GM19035 (cell line): ENCODE results near the gene TLE1.

Experiments used
- ATAC-seq: cut with Tn5 transposase; IDR thresholded peaks from one replicate; pipeline ENCODE4 v1.9.1; 2021; ENCODE audit not compliant: unreplicated experiment

The TLE1 gene

GRCh38 chr9:81556923-81557322, 132.4 kb downstream of the TLE1 start:
- no peak for ATAC-seq

- ATAC-seq = no peak
Observed at GRCh38 chr9:81552581-81552991, 136.8 kb downstream of the TLE1 start.

- ATAC-seq = no peak
Observed at GRCh38 chr9:81550207-81550583, 139.2 kb downstream of the TLE1 start.

GRCh38 chr9:81549500-81550206, 139.7 kb downstream of the TLE1 start:
- ATAC-seq = no peak

- no peak for ATAC-seq
Observed at GRCh38 chr9:81548911-81549310, 140.4 kb downstream of the TLE1 start.

DNA sequence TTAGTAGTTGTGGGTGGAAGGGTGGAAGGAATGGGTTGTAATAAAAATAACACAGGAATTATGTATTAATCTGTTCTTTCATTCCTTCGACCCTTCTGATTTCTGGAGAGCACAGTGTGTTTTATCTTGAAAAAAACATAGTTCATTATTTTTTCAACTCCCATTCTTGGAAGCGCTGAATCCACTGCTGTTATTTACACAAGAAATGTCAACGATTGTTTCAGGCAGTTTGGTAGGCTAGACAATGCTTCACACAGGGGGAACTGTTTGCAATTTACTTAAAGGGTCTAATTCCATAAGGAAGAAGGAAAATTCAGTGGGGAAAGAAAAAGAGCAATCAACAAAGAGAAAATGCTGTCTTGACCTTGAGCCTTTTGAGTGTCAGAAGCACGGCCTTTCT, 142.9 kb downstream of the TLE1 start:
- ATAC-seq = no peak

DNA sequence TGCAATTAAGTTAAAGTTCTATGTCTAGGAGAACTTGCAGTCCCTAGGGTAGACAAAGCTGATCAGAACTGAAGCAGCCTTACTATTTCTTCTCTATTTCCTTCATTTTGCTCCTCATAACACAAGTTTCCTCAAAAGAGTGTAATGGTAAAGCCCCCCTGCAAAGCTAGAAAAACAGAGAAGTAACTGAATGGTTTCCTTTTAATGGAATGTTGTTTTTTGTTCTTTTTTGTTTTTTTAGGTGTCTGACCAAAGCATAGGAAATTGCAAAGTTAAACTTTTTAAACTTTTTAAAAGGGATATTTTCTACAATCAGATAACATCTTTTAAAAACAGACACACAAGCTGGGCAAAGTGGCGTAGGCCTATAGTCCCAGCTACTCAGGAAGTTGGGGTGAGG, 145.7 kb downstream of the TLE1 start:
- no peak for ATAC-seq

DNA sequence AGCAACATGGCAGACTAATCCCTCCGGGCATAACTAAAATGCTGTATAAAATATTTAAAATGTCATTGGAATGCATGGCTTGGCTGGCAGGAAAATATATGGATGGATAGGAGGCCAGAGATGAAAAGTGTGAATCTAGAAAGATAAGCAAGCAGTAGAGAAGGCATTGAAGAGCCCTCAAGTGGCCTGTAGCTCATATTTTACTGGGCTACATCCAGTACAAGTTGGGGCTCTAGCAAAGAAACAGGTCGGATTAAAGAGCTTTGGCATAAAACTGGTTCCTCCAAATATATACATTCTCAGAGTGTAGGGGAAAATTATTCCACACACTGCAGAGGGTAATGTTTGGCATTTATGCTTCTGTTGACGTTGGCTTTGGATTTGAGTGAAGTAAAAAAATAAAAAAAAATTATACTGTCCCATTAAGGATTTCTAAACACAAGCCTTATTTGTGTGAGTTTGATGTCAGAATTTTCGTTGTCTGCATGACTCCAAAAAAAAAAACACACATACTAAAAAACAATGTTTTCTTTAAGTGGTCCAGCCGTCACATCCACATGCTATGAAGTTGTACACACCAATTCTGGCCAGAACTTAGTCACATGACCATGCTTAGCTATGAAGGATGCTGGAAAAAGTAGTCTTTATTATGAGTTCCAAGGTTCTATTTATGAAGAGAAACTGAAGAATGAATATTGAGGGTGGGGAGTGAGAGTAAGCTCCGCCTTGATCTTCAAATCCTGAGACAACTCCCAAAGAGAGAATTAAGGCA, 147.0 kb downstream of the TLE1 start:
- no peak for ATAC-seq

- ATAC-seq = no peak
Observed at GRCh38 chr9:81540142-81540710, 149.1 kb downstream of the TLE1 start.

DNA sequence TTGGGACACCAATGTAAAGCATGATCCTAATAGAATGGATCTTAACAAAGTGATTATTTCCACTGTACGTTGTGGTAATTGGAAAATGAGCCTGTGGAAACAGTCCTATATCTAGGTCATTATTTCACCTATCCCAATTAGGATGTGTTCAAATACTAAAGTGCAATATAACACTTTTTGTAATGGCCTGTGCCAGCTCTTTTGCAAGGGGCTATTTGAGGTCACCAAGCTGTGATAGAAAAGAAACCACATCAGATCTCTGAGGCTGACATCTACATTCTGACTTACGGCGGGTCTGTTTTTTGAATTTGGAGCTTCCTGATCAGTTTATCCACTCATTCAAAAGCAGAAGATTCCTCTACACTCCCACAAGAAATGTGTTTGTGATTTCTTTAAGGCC, 150.0 kb downstream of the TLE1 start:
- ATAC-seq = no peak

- no peak for ATAC-seq
Observed at GRCh38 chr9:81538890-81539289, 150.5 kb downstream of the TLE1 start.

GRCh38 chr9:81537964-81538363, 151.4 kb downstream of the TLE1 start:
- no peak for ATAC-seq

DNA sequence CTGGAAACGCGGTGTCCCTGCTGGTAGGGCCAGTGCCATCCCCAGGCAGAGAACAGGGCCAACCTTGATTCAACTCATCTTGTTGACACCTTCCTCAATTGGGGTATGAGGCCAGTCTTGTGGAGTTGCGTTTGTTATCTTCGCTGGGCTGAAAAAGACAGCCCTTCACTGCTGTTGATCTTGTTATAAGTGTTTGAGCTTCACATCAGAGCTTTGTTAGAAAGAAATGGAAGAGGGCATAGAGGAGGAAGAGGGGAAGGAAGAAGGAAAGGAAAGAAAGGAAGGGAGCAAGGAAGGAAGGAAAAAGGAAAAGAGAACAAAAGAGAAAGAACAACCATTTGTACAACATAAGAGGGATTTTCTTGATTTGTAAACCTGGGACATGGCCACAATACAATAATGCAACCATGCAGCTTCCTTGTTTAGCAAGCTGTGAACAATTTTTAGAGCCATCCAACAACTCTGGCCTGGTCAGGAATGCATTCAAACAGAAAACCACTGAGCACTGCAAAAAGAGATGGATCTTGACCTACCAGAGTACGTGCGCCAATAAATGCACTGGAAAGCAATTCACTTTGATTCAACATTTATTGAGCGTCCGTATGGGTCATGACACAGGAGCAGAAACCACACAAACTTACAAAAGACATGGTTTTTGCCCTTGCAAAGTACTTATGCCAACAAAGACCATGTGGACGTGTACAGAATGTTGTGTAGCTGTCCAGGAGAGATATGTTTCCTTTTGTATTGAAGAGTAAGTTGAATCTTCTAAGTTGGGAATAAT, 152.9 kb downstream of the TLE1 start:
- no peak for ATAC-seq

DNA sequence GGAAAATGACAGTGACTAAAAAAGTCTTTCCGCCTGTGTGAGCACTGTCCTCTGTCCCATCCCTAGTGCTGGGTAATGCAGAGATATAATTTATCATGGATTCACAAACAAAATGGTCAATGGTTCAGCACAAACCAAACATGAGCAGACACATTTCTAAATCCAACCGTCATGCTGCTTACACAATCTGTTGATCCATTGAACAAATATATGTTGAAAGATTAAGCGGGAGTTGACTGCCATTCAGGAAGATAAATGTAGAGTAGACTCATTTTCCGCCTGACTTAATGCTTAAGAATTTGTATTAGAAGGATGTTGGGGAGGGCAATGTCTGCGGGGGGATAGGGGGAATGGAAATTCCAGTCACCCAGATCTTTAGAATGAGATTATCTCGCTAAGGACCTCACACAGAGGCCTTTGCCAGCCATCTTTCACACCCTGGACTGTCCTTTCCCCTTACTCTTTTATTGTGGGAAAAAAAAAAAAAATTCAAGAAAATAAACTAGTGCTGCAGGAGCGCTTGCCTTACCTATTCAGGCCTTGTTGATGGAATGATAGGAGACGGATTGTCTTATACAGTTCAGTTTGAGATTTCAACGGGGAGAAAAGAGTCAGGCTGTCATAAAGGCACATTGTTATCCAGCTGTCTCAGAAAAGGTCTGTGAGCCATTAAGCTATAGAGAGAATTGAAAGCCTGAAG, 153.7 kb downstream of the TLE1 start:
- ATAC-seq = no peak

GRCh38 chr9:81534138-81534875, 155.0 kb downstream of the TLE1 start:
- no peak for ATAC-seq
